Measurements from ENCODE around the gene FAM120B.

The FAM120B gene

GRCh38 chr6:170271771-170272314 is 34.7 kb upstream of the FAM120B start:
- no peak for DNase-seq (ENCODE audit: low spot score)

DNA sequence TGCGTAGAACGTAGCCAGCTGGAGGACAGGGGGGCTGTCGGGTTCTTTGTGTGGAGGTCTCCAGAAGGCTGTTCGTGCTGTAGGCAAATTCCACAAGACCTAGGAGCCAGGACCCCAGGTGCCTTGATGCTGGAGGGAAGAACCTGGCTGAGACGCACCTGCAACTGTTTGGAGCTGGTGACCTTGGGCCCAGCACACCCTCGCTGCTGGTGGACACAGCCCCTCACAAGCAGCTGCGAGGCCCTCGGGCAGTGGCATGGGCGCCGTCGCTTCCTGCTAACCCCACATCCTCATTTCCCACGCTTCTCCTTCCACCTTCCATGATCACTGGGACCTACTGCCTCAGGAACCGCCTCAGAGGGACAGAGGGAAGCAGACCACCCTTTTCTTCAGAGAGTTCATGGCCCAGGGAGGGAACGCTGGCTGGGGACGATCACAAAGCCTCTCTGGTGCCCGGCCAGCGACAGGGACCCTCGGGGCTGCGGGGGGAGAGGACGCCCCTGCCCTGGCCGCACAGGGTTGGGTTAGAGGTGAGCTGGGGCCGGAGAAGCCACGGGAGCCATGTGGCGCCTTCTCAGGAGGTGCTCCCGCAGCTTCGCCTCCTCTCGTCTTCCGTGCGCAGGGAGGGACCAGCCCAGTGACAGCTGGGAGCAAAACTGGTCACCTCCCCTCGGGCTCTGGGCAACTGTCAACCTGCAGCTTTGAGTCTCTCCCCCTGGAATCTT is 34.1 kb upstream of the FAM120B start:
- DNase-seq (ENCODE audit: low spot score): no peak

GRCh38 chr6:170273191-170273590 is 33.4 kb upstream of the FAM120B start:
- no peak for DNase-seq (ENCODE audit: low spot score)

GRCh38 chr6:170273681-170274080 is 32.9 kb upstream of the FAM120B start:
- no peak for DNase-seq (ENCODE audit: low spot score)

GRCh38 chr6:170274713-170275560 is 31.6 kb upstream of the FAM120B start:
- no peak for DNase-seq (ENCODE audit: low spot score)

- no peak for DNase-seq (ENCODE audit: low spot score)
Observed at GRCh38 chr6:170276369-170277057, 30.0 kb upstream of the FAM120B start.

GRCh38 chr6:170277893-170278742 is 28.4 kb upstream of the FAM120B start:
- no peak for DNase-seq (ENCODE audit: low spot score)

DNA sequence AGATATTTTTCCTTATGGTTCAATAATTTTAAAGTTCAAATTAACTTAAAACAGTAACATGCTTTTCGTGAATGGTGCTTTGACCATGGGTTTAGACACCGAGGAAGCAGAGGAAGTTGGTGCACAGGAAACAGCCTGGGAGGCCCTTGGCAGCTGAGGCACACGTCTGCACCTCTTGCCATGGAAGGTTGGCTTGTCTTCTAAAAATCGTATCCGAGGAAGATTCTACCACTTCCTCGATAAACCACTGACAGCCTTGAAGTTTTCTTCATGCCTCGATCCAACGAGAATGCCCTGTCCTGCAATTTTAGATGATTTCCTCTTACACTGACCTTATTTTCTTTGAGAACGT is 27.8 kb upstream of the FAM120B start:
- no peak for DNase-seq (ENCODE audit: low spot score)

DNA sequence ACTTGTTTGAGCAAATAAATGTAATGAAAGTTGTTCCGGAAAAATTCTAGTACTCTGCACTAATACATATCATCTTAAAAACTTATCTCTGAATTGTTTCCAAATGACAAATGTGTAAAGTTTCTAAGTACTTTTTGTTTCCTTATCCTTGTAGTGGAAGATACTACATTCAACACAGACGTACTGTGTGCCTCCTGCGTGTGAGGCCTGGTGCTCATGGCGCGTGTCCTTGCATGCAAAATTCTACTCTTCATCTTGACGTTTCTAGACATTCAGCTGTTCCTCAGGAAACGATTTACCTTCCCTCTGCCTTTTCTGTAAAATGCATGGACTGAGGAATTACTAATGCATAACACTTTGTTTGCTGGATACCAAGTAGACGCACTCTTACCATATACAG is 27.1 kb upstream of the FAM120B start:
- no peak for DNase-seq (ENCODE audit: low spot score)

DNA sequence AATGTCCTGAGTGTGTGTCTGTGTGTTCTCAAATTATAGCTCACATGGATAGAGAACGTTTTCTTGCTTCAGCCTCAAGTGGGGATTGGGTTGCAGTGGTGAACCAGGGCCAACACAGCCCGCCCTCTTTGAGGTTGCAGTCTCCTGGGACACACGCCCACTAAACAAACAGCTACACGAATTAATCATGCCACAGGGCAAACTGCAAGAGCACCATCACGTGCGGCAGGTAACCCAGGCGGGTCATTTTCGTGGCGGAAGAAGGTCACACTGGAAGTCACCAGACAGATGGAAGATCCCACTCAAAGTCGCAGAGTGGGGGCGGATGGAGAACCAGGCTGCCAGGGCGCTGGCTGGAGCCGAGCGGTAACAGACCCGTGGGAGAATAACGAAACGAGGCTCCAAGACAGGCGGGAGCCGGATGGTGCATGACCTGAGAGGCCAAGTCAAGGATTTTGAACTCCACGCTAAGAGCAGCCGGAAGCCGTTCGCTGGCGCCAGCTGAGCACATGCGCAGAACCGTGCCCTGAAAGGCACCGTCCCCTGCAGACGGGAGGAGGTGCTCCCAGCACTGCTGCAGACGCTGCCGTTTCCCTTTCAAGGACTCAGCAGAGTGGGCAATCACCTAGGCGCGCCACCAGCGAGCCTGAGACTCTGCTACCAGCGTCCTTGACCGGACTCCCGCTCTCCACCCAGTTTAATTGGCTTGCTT is 26.4 kb upstream of the FAM120B start:
- DNase-seq (ENCODE audit: low spot score): no peak

GRCh38 chr6:170280689-170281045 is 25.9 kb upstream of the FAM120B start:
- no peak for DNase-seq (ENCODE audit: low spot score)

GRCh38 chr6:170281331-170282292 is 24.9 kb upstream of the FAM120B start:
- DNase-seq (ENCODE audit: low spot score): no peak

DNA sequence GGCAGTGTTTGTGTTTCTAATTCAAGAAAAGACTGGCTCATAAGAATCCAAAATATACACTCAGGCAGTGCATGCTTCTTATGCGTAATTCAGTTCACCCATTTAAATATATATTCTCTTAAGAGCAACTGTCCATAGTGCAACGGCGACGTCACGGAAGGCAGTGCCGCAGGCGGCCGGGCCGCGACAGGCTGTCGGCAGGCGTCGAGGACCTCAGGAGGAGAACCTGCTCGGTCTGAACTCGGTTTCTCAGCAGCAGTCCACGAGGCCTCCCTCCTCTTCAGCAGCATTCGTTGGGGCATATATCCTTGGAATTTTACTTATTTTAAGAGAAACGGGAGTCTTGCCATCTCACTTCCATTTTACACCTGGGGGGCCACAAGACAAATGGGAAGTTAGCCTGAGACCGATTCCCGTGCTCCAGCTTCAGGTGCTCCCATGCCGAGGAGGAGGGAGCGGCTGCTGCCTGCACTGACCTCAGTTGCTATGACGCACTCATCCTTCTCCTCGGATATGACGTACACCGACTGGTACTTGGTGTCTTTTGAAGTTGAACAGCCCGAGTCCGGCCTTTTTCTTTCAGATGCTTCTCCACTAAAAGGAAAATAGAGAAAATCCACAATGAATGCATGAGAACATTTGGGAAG is 23.9 kb upstream of the FAM120B start:
- no peak for DNase-seq (ENCODE audit: low spot score)

DNA sequence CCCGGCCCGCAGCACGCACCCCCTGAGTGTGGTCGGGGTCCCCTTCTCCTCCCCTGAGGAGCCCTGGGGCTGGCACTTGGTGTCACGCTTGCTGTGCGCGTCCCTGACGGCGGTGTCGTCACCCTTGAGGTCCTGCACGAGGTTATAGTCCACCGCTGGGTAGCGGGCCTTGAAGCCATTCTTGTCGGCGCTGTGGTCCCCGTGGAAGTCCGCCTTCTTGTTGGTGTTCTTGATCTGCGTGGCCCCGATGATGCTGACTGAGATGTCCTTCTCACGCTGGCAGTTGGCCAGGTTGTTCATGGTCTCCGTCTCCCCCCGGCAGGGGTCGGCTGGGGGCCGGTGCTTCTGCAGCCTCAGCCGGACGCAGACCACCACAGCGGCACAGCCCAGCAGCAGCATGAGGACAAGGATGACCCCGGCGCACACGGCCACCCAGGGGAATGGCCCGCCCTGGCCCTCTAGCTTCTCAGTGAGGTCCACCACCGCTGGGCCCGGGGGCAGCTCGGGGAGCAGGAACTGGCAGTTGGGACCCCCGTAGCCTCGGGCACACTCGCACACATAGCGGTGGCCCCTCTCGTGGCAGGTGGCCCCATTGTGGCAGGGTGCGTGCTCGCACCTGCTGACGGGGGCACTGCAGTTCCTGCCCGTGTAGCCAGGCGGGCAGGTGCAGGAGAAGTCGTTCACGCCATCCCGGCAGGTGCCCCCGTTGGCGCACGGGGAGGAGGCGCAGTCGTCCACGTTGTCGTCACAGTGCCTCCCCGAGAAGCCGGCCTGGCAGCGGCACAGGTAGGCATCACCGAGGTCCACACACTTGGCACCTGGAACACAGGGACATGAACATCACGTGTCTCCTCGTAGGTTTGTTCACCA is 23.1 kb upstream of the FAM120B start:
- no peak for DNase-seq (ENCODE audit: low spot score)

GRCh38 chr6:170284126-170284773 is 22.3 kb upstream of the FAM120B start:
- DNase-seq (ENCODE audit: low spot score): no peak

DNA sequence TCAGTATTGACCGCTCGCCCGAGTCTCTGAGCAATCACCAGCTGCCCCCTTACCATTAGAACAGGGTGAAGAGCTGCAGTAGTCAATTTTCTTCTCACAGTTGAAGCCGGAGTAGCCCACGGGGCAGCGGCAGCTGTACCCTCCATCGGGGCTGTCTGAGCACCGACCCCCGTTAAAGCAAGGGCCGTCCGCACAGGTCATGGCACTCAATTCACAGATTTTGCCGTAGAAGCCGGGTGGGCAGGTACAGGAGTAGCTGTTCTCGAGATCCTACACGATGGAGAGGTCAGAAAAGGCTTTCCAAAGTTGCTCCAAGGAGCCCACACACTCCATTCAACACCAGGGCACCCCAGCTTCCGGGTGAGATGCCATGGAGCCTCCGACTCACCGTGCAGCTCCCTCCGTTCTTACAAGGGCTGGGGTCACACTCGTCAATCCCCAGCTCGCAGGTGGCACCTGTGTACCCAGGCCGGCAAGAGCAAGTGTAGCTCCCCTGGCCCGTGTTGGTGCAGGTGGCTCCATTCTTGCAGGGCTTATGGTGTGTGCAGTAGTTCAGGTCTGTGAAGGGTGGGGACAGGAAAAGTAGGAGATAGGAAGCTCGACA is 21.6 kb upstream of the FAM120B start:
- DNase-seq (ENCODE audit: low spot score): peak; percentile 37

DNA sequence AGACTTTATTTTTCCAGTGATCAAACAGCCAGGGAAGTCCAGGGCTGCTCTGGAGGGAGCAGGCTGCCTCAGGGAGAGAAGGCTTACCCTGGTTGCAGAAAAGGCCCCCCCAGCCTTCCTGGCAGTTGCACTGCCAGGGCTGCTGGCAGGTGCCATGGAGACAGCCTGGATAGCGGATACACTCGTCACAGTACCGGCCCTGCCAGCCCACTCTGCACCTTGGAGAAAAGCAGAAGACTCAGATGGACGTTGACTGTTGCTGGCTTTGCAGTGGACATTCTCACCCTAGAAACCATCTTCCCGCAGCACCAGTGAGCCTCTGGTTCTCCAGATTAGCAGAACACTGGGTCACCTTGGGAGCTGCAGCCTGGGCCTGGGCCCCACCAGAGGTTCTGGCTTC is 21.1 kb upstream of the FAM120B start:
- DNase-seq (ENCODE audit: low spot score): no peak
